HCT116 (cell line): Measurements from ENCODE around the gene ACTBL2. TPM values are rescaled to one million over a fixed set of nuclear protein-coding genes. Genes with fewer than 3 reads are reported as not detected.

ENCODE experiments used
- ATAC-seq: fragments of 200-7000 bp; cut with Tn5 transposase; 2 replicates; pipeline ENCODE4 v1.9.1; 2020; ENCODE audit warnings: mild to moderate bottlenecking, moderate library complexity
- BruUV-seq: library from RNA; stranded (reverse); fragments of 400-500 nt; replicated peaks from 2 replicates; lab custom pipeline; 2021; lab: Mats Ljungman, UMichigan
- CTCF ChIA-PET: fragments of 300-600 bp; sonication (Branson Sonifier 250); formaldehyde crosslinking; loops from one replicate; lab custom pipeline; 2021; ENCODE audit warnings: antibody characterized with exemption; lab: Charles Lee
- POLR2A ChIA-PET: fragments of 300-600, 350-600 bp; sonication (Branson Sonifier 250); formaldehyde crosslinking; loops from one replicate; lab custom pipeline; 2021; ENCODE audit warnings: antibody characterized with exemption; lab: Charles Lee
- RAD21 ChIA-PET, 2 experiments: fragments of 300-600 bp; sonication (Branson Sonifier 250); formaldehyde crosslinking; loops; one replicate each; lab custom pipeline; 2023; ENCODE audit warnings: low total read pairs in 2 of 2; ENCODE audit not compliant: uncharacterized antibody in 2 of 2, unreplicated experiment in 2 of 2, low non-redundant PET in 1 of 2; lab: Charles Lee
- DNase-seq: peaks from one replicate; pipeline ENCODE4 v3.0.0-alpha.2; 2010; ENCODE audit warnings: low read depth, low spot score
- H2AFZ ChIP-seq: fragments of 200-600 bp; shearing (Covaris generic), sonication (generic); 2 replicates; pipeline ENCODE4 v1.6.1; 2017; ENCODE audit warnings: low read depth, mixed run types, mixed read lengths, antibody characterized with exemption, low read length; ENCODE audit not compliant: poor library complexity, severe bottlenecking
- H3K27ac ChIP-seq: 2 replicates; pipeline ENCODE4 v1.5.1; 2012; ENCODE audit warnings: low read depth, low read length
- H3K27me3 ChIP-seq: fragments of 200-600 bp; sonication (generic); 2 replicates; pipeline ENCODE4 v1.6.1; 2016; ENCODE audit warnings: mixed run types, low read length, mixed read lengths; ENCODE audit not compliant: insufficient read depth
- H3K36me3 ChIP-seq, 2 experiments: fragments of 200-500 bp in 1 of 2; fragments of 200-600 bp in 1 of 2; sonication (Bioruptor generic) in 1 of 2; sonication (generic) in 1 of 2; 2 replicates each; pipeline versions ENCODE4 v1.5.1 to v1.6.1; 2014 to 2016; ENCODE audit warnings: low read length in 2 of 2, inconsistent platforms in 1 of 2, mixed read lengths in 1 of 2, mixed run types in 1 of 2; ENCODE audit not compliant: insufficient read depth in 2 of 2, control insufficient read depth in 1 of 2
- H3K4me1 ChIP-seq, 2 experiments: fragments of 200-600 bp in 1 of 2; sonication (generic) in 1 of 2; 2 replicates each; pipeline versions ENCODE4 v1.5.1 to v1.6.1; 2012 to 2017; ENCODE audit warnings: low read length in 2 of 2, inconsistent platforms in 1 of 2, mild to moderate bottlenecking in 1 of 2, mixed read lengths in 1 of 2, mixed run types in 1 of 2, moderate library complexity in 1 of 2; ENCODE audit not compliant: insufficient read depth in 2 of 2, control insufficient read depth in 1 of 2
- H3K4me2 ChIP-seq: fragments of 200-600 bp; sonication (generic); 2 replicates; pipeline ENCODE4 v1.6.1; 2017; ENCODE audit warnings: mixed run types, low read length, mixed read lengths
- H3K4me3 ChIP-seq, 2 experiments: fragments of 200-600 bp in 1 of 2; sonication (generic) in 1 of 2; replicated peaks in 1 of 2; 2 replicates each; pipeline ENCODE4 v1.5.1; 2011 to 2016; ENCODE audit warnings: low read length in 2 of 2, control low read depth in 1 of 2, low read depth in 1 of 2, mild to moderate bottlenecking in 1 of 2, mixed read lengths in 1 of 2, mixed run types in 1 of 2
- H3K79me2 ChIP-seq: fragments of 200-600 bp; sonication (generic); 2 replicates; pipeline ENCODE4 v1.6.1; 2017; ENCODE audit warnings: mild to moderate bottlenecking, mixed run types, low read length, moderate library complexity, mixed read lengths; ENCODE audit not compliant: insufficient read depth
- H3K9ac ChIP-seq: fragments of 200-600 bp; sonication (generic); 2 replicates; pipeline ENCODE4 v1.6.1; 2016; ENCODE audit warnings: low read length, mixed read lengths
- H3K9me2 ChIP-seq: fragments of 200-600 bp; sonication (generic), shearing (Covaris generic); 2 replicates; pipeline ENCODE4 v1.6.1; 2017; ENCODE audit warnings: mixed run types, mild to moderate bottlenecking, moderate library complexity; ENCODE audit not compliant: insufficient read depth
- H3K9me3 ChIP-seq, 2 experiments: fragments of 200-500 bp in 1 of 2; fragments of 200-600 bp in 1 of 2; sonication (Bioruptor generic) in 1 of 2; sonication (generic) in 1 of 2; 2 replicates each; pipeline ENCODE4 v1.6.1; 2014 to 2017; ENCODE audit warnings: low read length in 2 of 2, mixed read lengths in 2 of 2, inconsistent platforms in 1 of 2, low read depth in 1 of 2, mild to moderate bottlenecking in 1 of 2, mixed run types in 1 of 2, moderate library complexity in 1 of 2; ENCODE audit not compliant: control insufficient read depth in 1 of 2, insufficient read depth in 1 of 2
- H4K20me1 ChIP-seq: fragments of 200-600 bp; sonication (generic), shearing (Covaris generic); 2 replicates; pipeline ENCODE4 v1.6.1; 2017; ENCODE audit warnings: mixed run types, mild to moderate bottlenecking, moderate library complexity; ENCODE audit not compliant: insufficient read depth
- EZH2phosphoT487 ChIP-seq: fragments of 200-600 bp; IDR thresholded peaks from 2 replicates; pipeline ENCODE4 v1.6.1; 2018; ENCODE audit warnings: antibody characterized with exemption, borderline replicate concordance
- JUND ChIP-seq: IDR thresholded peaks from 2 replicates; pipeline ENCODE4 v1.6.1; 2012
- SRF ChIP-seq: IDR thresholded peaks from 2 replicates; pipeline ENCODE4 v1.6.1; 2012; ENCODE audit warnings: low read depth
- ZNF274 ChIP-seq: fragments of 200-500 bp; sonication (Bioruptor generic); IDR thresholded peaks from 2 replicates; pipeline ENCODE4 v1.6.1; 2014; ENCODE audit warnings: mild to moderate bottlenecking, low read depth, low read length, inconsistent platforms
- intact Hi-C: fragments of 100-400 bp; cut with micrococcal nuclease; formaldehyde crosslinking; loops from 2 replicates; pipeline ENCODE4 v1.10.0; 2022
- total RNA-seq: library from RNA; stranded (reverse); gene quantifications from one replicate; pipeline ENCODE4 v1.2.1, GENCODE V29; 2021; ENCODE audit not compliant: unreplicated experiment
- TF ChIP-seq, protein P1 (sequence below): IDR thresholded peaks from 2 replicates; pipeline ENCODE4 v1.6.1; 2011; ENCODE audit warnings: mild to moderate bottlenecking, low read length, moderate library complexity; ENCODE audit not compliant: insufficient replicate concordance; ENCODE audit errors: extremely low read depth
- TF ChIP-seq, protein P2 (sequence below): IDR thresholded peaks from 2 replicates; pipeline ENCODE4 v1.6.1; 2012
- TF ChIP-seq, protein P3 (sequence below): IDR thresholded peaks from 2 replicates; pipeline ENCODE4 v1.6.1; 2012

ACTBL2 gene
- total RNA-seq, 1 experiment from 2014 or later = 0.07 TPM

DNA sequence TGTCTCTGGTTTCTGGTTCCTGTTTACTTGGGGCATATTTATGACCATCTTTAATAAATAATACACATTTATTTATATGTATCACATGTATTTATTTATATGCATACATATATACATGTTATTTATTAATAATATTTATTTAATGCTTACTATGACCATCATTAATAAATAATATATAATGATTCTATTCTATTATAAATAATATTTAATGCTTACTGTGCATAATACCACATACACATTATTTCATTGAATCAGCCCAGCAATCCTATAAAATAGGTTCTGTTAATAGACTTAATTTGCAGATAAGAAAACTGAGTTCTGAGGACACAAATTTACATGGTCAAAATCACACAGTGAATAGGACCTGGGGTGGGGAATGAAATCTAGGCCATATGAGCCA lies 24.2 kb downstream of the ACTBL2 start:
- Histone ChIP-seq H4K20me1 (no peaks in the 10 kb centered on the region), H3K27ac (no peak overlapping the region), H3K9me2 (no peaks in the 10 kb centered on the region), H3K36me3 (no peaks in the 10 kb centered on the region), H3K79me2 (no peaks in the 10 kb centered on the region), H3K9me3 (no peaks in the 10 kb centered on the region), H3K4me2 (no peak overlapping the region), H3K4me3 (no peak overlapping the region), H2AFZ (no peak overlapping the region), H3K4me1 (no peaks in the 10 kb centered on the region), H3K27me3 (no peaks in the 10 kb centered on the region), H3K9ac (no peak overlapping the region)
- ChIA-PET POLR2A (no interaction called here), RAD21 (no interaction called here), CTCF (no interaction called here)
- intact Hi-C loops = no loop called here
- TF ChIP-seq, protein P1, sequence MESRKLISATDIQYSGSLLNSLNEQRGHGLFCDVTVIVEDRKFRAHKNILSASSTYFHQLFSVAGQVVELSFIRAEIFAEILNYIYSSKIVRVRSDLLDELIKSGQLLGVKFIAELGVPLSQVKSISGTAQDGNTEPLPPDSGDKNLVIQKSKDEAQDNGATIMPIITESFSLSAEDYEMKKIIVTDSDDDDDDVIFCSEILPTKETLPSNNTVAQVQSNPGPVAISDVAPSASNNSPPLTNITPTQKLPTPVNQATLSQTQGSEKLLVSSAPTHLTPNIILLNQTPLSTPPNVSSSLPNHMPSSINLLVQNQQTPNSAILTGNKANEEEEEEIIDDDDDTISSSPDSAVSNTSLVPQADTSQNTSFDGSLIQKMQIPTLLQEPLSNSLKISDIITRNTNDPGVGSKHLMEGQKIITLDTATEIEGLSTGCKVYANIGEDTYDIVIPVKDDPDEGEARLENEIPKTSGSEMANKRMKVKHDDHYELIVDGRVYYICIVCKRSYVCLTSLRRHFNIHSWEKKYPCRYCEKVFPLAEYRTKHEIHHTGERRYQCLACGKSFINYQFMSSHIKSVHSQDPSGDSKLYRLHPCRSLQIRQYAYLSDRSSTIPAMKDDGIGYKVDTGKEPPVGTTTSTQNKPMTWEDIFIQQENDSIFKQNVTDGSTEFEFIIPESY = no peak
- TF ChIP-seq JUND (no peak), EZH2phosphoT487 (no peak)
- TF ChIP-seq, protein P2, sequence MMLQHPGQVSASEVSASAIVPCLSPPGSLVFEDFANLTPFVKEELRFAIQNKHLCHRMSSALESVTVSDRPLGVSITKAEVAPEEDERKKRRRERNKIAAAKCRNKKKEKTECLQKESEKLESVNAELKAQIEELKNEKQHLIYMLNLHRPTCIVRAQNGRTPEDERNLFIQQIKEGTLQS = no peak
- TF ChIP-seq, protein P3, sequence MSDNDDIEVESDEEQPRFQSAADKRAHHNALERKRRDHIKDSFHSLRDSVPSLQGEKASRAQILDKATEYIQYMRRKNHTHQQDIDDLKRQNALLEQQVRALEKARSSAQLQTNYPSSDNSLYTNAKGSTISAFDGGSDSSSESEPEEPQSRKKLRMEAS = no peak
- DNase-seq (no peak), ATAC-seq (no peak)
- no TSS peak for BruUV-seq

DNA sequence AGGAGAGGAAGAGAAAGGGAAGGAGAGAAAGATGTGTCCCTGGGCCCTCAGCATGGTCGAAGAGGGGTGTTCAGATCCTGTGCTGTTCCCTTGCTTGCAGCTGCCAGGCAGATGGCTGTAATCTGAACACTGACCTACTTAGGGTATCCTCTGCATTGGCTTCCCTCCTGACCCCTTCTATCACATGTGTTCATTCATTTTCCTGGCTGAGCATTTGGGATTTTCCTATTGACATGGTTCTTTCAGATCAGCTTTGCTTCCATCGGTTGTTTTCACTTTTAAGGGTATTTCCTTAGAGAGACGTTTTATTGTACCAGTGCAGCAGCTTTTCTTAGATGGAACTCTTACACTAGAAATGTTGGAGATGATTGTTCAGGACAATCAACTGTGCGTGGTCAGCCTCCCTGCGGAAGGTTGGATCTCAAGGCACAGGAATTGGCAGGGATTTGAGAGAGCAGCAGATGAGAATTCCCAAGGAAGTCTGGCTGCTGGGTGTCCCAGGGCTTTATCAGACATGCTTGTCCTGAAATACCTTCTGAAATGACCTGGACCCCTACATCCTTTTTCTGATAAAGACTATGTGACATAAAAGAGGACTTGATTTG lies 26.0 kb downstream of the ACTBL2 start:
- Histone ChIP-seq H3K9ac (no peak overlapping the region), H2AFZ (no peak overlapping the region)
- DNase-seq = no peak

More for the DNA sequence above, 26.0 kb downstream of the ACTBL2 start:
- ChIA-PET CTCF (no interaction called here), RAD21 (no interaction called here), POLR2A (interaction anchor here (0.6 kb wide), 1 partner anchor 1007 kb away, joined by 4 read pairs; no protein-coding TSS in a partner anchor)
- Histone ChIP-seq H4K20me1 (no peaks in the 10 kb centered on the region), H3K9me2 (no peaks in the 10 kb centered on the region), H3K27me3 (no peaks in the 10 kb centered on the region), H3K36me3 (no peaks in the 10 kb centered on the region), H3K27ac (no peak overlapping the region), H3K4me1 (no peaks in the 10 kb centered on the region), H3K9me3 (no peaks in the 10 kb centered on the region), H3K79me2 (no peaks in the 10 kb centered on the region), H3K4me3 (no peak overlapping the region), H3K4me2 (no peak overlapping the region)
- ATAC-seq = no peak
- intact Hi-C loops = no loop called here
- BruUV-seq = no TSS peak
- TF ChIP-seq ZNF274 (no peak), SRF (no peak)
- TF ChIP-seq, protein P2 = no peak
